Mammary epithelial cell (primary cell): ENCODE results near the gene RIC8A.

Source experiments
- EZH2 ChIP-seq: IDR thresholded peaks from 2 replicates; pipeline ENCODE4 v1.6.1; 2012; ENCODE audit warnings: low read length, inconsistent platforms, borderline replicate concordance
- TF ChIP-seq, protein P1 (sequence below), 2 donors: IDR thresholded peaks in 1 of 2; conservative IDR thresholded peaks in 1 of 2; 2 replicates each; pipeline ENCODE4 v1.5.1; 2011 to 2012; ENCODE audit warnings: inconsistent platforms in 2 of 2, low read length in 2 of 2, mild to moderate bottlenecking in 2 of 2, control low read depth in 1 of 2, low read depth in 1 of 2; ENCODE audit not compliant: insufficient read depth in 1 of 2; ENCODE audit errors: extremely low read depth in 1 of 2

DNA sequence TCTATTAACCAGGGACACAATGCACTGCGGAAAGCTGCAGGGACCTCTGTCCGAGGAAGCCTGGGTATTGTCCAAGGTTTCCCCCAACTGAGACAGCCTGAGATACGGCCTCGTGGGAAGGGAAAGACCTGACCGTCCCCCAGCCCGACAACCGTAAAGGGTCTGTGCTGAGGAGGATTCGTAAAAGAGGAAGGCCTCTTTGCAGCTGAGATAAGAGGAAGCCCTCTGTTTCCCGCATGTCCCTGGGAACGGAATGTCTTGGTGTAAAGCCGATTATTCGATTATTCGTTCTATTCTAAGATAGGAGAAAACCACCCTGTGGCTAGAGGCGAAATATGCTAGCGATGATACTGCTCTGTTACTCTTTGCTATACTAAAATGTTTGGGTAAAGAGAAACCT, 5.5 kb upstream of the RIC8A start:
- TF ChIP-seq, protein P1, sequence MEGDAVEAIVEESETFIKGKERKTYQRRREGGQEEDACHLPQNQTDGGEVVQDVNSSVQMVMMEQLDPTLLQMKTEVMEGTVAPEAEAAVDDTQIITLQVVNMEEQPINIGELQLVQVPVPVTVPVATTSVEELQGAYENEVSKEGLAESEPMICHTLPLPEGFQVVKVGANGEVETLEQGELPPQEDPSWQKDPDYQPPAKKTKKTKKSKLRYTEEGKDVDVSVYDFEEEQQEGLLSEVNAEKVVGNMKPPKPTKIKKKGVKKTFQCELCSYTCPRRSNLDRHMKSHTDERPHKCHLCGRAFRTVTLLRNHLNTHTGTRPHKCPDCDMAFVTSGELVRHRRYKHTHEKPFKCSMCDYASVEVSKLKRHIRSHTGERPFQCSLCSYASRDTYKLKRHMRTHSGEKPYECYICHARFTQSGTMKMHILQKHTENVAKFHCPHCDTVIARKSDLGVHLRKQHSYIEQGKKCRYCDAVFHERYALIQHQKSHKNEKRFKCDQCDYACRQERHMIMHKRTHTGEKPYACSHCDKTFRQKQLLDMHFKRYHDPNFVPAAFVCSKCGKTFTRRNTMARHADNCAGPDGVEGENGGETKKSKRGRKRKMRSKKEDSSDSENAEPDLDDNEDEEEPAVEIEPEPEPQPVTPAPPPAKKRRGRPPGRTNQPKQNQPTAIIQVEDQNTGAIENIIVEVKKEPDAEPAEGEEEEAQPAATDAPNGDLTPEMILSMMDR (conservative IDR thresholded peaks at IDR 0.05 in 1 of 2, IDR thresholded peaks at IDR 0.05 in 1 of 2; ENCODE audit: extremely low read depth in 1 of 2, insufficient read depth in 1 of 2, low read depth in 1 of 2, low read length in 2 of 2), result no peak
- no peak for TF ChIP-seq EZH2
